ENCODE results near the gene EIF4E2.

The EIF4E2 gene

GRCh38 chr2:232539298-232540231 is 10.9 kb upstream of the EIF4E2 start, which contains the start of gene CHRNG:
CHRNG (plus strand) TSS chr2:232539692; CDS start chr2:232539748, 56 bp downstream.
- H3K4me3 ChIP-seq (ENCODE audit: extremely low read depth, insufficient read depth, low read length, poor library complexity, severe bottlenecking), result no peak within 1 kb of the TSS
- no peak within 1 kb of the TSS for H3K27ac ChIP-seq (ENCODE audit: low read depth, low read length, severe bottlenecking)
- H3K36me3 ChIP-seq (ENCODE audit: control insufficient read depth, insufficient read depth, low read length), result no peaks in the 10 kb centered on the region
- WGBS, 2 experiments (ENCODE audit: insufficient coverage in 2 of 2), result 86% methylated on average over 14 to 17 of the region's 23 CpGs
- peaks cover 5% of the 10 kb centered on the region for H3K9me3 ChIP-seq (ENCODE audit: control insufficient read depth, low read length)
- H3K4me1 ChIP-seq (ENCODE audit: control insufficient read depth, insufficient read depth, low read length, poor library complexity, severe bottlenecking), result peaks cover 2% of the 10 kb centered on the region

- Histone ChIP-seq H3K9me3 (ENCODE audit: control insufficient read depth, low read length) (peaks cover 5% of the 10 kb centered on the region), H3K36me3 (ENCODE audit: control insufficient read depth, insufficient read depth, low read length) (no peaks in the 10 kb centered on the region), H3K4me3 (ENCODE audit: extremely low read depth, insufficient read depth, low read length, poor library complexity, severe bottlenecking) (no peak overlapping the region), H3K4me1 (ENCODE audit: control insufficient read depth, insufficient read depth, low read length, poor library complexity, severe bottlenecking) (peaks cover 2% of the 10 kb centered on the region), H3K27ac (ENCODE audit: low read depth, low read length, severe bottlenecking) (no peak overlapping the region)
- WGBS, 2 experiments (ENCODE audit: insufficient coverage in 2 of 2), result 93 to 96% methylated on average over 15 to 17 of the region's 17 CpGs
These were observed 9.9 kb upstream of the EIF4E2 start for GRCh38 chr2:232540441-232541041.

- H3K36me3 ChIP-seq (ENCODE audit: control insufficient read depth, insufficient read depth, low read length), result peaks cover 1% of the 10 kb centered on the region
- no peak overlapping the region for H3K4me3 ChIP-seq (ENCODE audit: extremely low read depth, insufficient read depth, low read length, poor library complexity, severe bottlenecking)
- 93% methylated on average over 14 to 18 of the region's 19 CpGs for WGBS, 2 experiments (ENCODE audit: insufficient coverage in 2 of 2)
- no peak overlapping the region for H3K27ac ChIP-seq (ENCODE audit: low read depth, low read length, severe bottlenecking)
- H3K9me3 ChIP-seq (ENCODE audit: control insufficient read depth, low read length), result no peaks in the 10 kb centered on the region
- H3K4me1 ChIP-seq (ENCODE audit: control insufficient read depth, insufficient read depth, low read length, poor library complexity, severe bottlenecking), result peaks cover 2% of the 10 kb centered on the region
These were observed 9.1 kb upstream of the EIF4E2 start for GRCh38 chr2:232541195-232541960.

- H3K36me3 ChIP-seq (ENCODE audit: control insufficient read depth, insufficient read depth, low read length), result peaks cover 9% of the 10 kb centered on the region
- H3K4me3 ChIP-seq (ENCODE audit: extremely low read depth, insufficient read depth, low read length, poor library complexity, severe bottlenecking), result no peak overlapping the region
- 81 to 87% methylated on average over 7 to 9 of the region's 9 CpGs for WGBS, 2 experiments (ENCODE audit: insufficient coverage in 2 of 2)
- no peak overlapping the region for H3K27ac ChIP-seq (ENCODE audit: low read depth, low read length, severe bottlenecking)
- no peaks in the 10 kb centered on the region for H3K9me3 ChIP-seq (ENCODE audit: control insufficient read depth, low read length)
- H3K4me1 ChIP-seq (ENCODE audit: control insufficient read depth, insufficient read depth, low read length, poor library complexity, severe bottlenecking), result peaks cover 2% of the 10 kb centered on the region
These were observed 8.4 kb upstream of the EIF4E2 start for GRCh38 chr2:232541961-232542714.

GRCh38 chr2:232542715-232543467 is 7.6 kb upstream of the EIF4E2 start:
- H3K4me3 ChIP-seq (ENCODE audit: extremely low read depth, insufficient read depth, low read length, poor library complexity, severe bottlenecking), result no peak overlapping the region
- 94 to 95% methylated on average over 18 to 20 of the region's 20 CpGs for WGBS, 2 experiments (ENCODE audit: insufficient coverage in 2 of 2)
- peaks cover 15% of the 10 kb centered on the region for H3K36me3 ChIP-seq (ENCODE audit: control insufficient read depth, insufficient read depth, low read length)
- H3K9me3 ChIP-seq (ENCODE audit: control insufficient read depth, low read length), result no peaks in the 10 kb centered on the region
- no peak overlapping the region for H3K27ac ChIP-seq (ENCODE audit: low read depth, low read length, severe bottlenecking)
- H3K4me1 ChIP-seq (ENCODE audit: control insufficient read depth, insufficient read depth, low read length, poor library complexity, severe bottlenecking), result peaks cover 2% of the 10 kb centered on the region

GRCh38 chr2:232543491-232543890 is 7.0 kb upstream of the EIF4E2 start:
- Histone ChIP-seq H3K4me3 (ENCODE audit: extremely low read depth, insufficient read depth, low read length, poor library complexity, severe bottlenecking) (no peak overlapping the region), H3K4me1 (ENCODE audit: control insufficient read depth, insufficient read depth, low read length, poor library complexity, severe bottlenecking) (peaks cover 2% of the 10 kb centered on the region), H3K9me3 (ENCODE audit: control insufficient read depth, low read length) (no peaks in the 10 kb centered on the region), H3K27ac (ENCODE audit: low read depth, low read length, severe bottlenecking) (no peak overlapping the region), H3K36me3 (ENCODE audit: control insufficient read depth, insufficient read depth, low read length) (peaks cover 21% of the 10 kb centered on the region)
- 97 to 100% methylated on average over 12 to 13 of the region's 14 CpGs for WGBS, 2 experiments (ENCODE audit: insufficient coverage in 2 of 2)

- peaks cover 23% of the 10 kb centered on the region for H3K36me3 ChIP-seq (ENCODE audit: control insufficient read depth, insufficient read depth, low read length)
- peaks cover 2% of the 10 kb centered on the region for H3K4me1 ChIP-seq (ENCODE audit: control insufficient read depth, insufficient read depth, low read length, poor library complexity, severe bottlenecking)
- H3K27ac ChIP-seq (ENCODE audit: low read depth, low read length, severe bottlenecking), result no peak overlapping the region
- H3K9me3 ChIP-seq (ENCODE audit: control insufficient read depth, low read length), result no peaks in the 10 kb centered on the region
- WGBS, 2 experiments (ENCODE audit: insufficient coverage in 2 of 2), result 91 to 92% methylated on average over 13 to 16 of the region's 19 CpGs
- no peak overlapping the region for H3K4me3 ChIP-seq (ENCODE audit: extremely low read depth, insufficient read depth, low read length, poor library complexity, severe bottlenecking)
These were observed 6.4 kb upstream of the EIF4E2 start for GRCh38 chr2:232543928-232544631.

- Histone ChIP-seq H3K4me3 (ENCODE audit: extremely low read depth, insufficient read depth, low read length, poor library complexity, severe bottlenecking) (no peak overlapping the region), H3K27ac (ENCODE audit: low read depth, low read length, severe bottlenecking) (no peak overlapping the region), H3K9me3 (ENCODE audit: control insufficient read depth, low read length) (no peaks in the 10 kb centered on the region), H3K36me3 (ENCODE audit: control insufficient read depth, insufficient read depth, low read length) (peaks cover 23% of the 10 kb centered on the region), H3K4me1 (ENCODE audit: control insufficient read depth, insufficient read depth, low read length, poor library complexity, severe bottlenecking) (peaks cover 2% of the 10 kb centered on the region)
- 87 to 100% methylated on average over 3 to 5 of the region's 6 CpGs for WGBS, 2 experiments (ENCODE audit: insufficient coverage in 2 of 2)
These were observed 5.8 kb upstream of the EIF4E2 start for GRCh38 chr2:232544674-232545073.

- no peak overlapping the region for H3K27ac ChIP-seq (ENCODE audit: low read depth, low read length, severe bottlenecking)
- no peak overlapping the region for H3K4me3 ChIP-seq (ENCODE audit: extremely low read depth, insufficient read depth, low read length, poor library complexity, severe bottlenecking)
- peaks cover 23% of the 10 kb centered on the region for H3K36me3 ChIP-seq (ENCODE audit: control insufficient read depth, insufficient read depth, low read length)
- H3K9me3 ChIP-seq (ENCODE audit: control insufficient read depth, low read length), result no peaks in the 10 kb centered on the region
- WGBS, 2 experiments (ENCODE audit: insufficient coverage in 2 of 2), result 94% methylated on average over 11 to 14 of the region's 17 CpGs
- no peaks in the 10 kb centered on the region for H3K4me1 ChIP-seq (ENCODE audit: control insufficient read depth, insufficient read depth, low read length, poor library complexity, severe bottlenecking)
These were observed 4.7 kb upstream of the EIF4E2 start for GRCh38 chr2:232545511-232546375.
